GM12864 (cell line): ENCODE results near the gene PRKAG2.

ENCODE experiments used
- DNase-seq: peaks from one replicate; pipeline ENCODE4 v3.0.0-alpha.2; 2011; ENCODE audit warnings: low read depth
- H3K4me3 ChIP-seq: 2 replicates; pipeline ENCODE4 v1.5.1; 2011; ENCODE audit warnings: mild to moderate bottlenecking, low read depth, low read length, control low read depth
- CTCF ChIP-seq: IDR thresholded peaks from 2 replicates; pipeline ENCODE4 v1.5.1; 2011; ENCODE audit warnings: low read depth, mild to moderate bottlenecking, moderate library complexity, low read length, control low read depth, inconsistent platforms; ENCODE audit errors: missing control alignments

PRKAG2 gene

GRCh38 chr7:151809146-151809863 lies 67.6 kb downstream of the PRKAG2 start:
- no peak for TF ChIP-seq CTCF
- H3K4me3 ChIP-seq: no peak overlapping the region
- no peak for DNase-seq

- DNase-seq: no peak
- H3K4me3 ChIP-seq: no peak overlapping the region
- TF ChIP-seq CTCF: no peak
Observed at GRCh38 chr7:151808400-151809145, 68.3 kb downstream of the PRKAG2 start.

- no peak overlapping the region for H3K4me3 ChIP-seq
- DNase-seq: no peak
- TF ChIP-seq CTCF: no peak
Observed at GRCh38 chr7:151807846-151808245, 69.1 kb downstream of the PRKAG2 start.

GRCh38 chr7:151806952-151807775 lies 69.8 kb downstream of the PRKAG2 start:
- TF ChIP-seq CTCF: no peak
- no peak overlapping the region for H3K4me3 ChIP-seq
- DNase-seq: no peak

- DNase-seq: no peak
- TF ChIP-seq CTCF: no peak
- H3K4me3 ChIP-seq: no peak overlapping the region
Observed at GRCh38 chr7:151806204-151806603, 70.7 kb downstream of the PRKAG2 start.

- DNase-seq: no peak
- no peak for TF ChIP-seq CTCF
- H3K4me3 ChIP-seq: no peak overlapping the region
Observed at GRCh38 chr7:151805191-151805590, 71.7 kb downstream of the PRKAG2 start.
